Stimulated activated effector memory CD8-positive, alpha-beta T cell treated with anti-CD3 and anti-CD28 coated beads, Interleukin-12 subunit alpha, Interleukin-12 subunit beta, amount 100 ng/mL, for 72 hours (primary cell): ENCODE measurements around the gene MICALL2.

ENCODE experiments used
- ATAC-seq: fragments of 150-1000 bp; cut with Tn5 transposase; 2 replicates; pipeline ENCODE4 v1.10.0; 2021
- DNase-seq, 2 donors: peaks; one replicate each; pipeline ENCODE4 v3.0.0; 2021 to 2022; ENCODE audit warnings: low spot score in 2 of 2
- H3K27ac Mint-ChIP-seq: one replicate; pipeline ENCODE4 v1.8.0; 2022; ENCODE audit warnings: mild to moderate bottlenecking, mixed read lengths
- H3K36me3 Mint-ChIP-seq: one replicate; pipeline ENCODE4 v1.8.0; 2022; ENCODE audit warnings: mild to moderate bottlenecking, mixed read lengths
- H3K4me1 Mint-ChIP-seq: one replicate; pipeline ENCODE4 v1.8.0; 2022; ENCODE audit warnings: mixed read lengths
- H3K4me3 Mint-ChIP-seq: one replicate; pipeline ENCODE4 v1.8.0; 2022; ENCODE audit warnings: mild to moderate bottlenecking, mixed read lengths
- H3K9me3 Mint-ChIP-seq: one replicate; pipeline ENCODE4 v1.8.0; 2022; ENCODE audit warnings: mixed read lengths

MICALL2 gene

DNA sequence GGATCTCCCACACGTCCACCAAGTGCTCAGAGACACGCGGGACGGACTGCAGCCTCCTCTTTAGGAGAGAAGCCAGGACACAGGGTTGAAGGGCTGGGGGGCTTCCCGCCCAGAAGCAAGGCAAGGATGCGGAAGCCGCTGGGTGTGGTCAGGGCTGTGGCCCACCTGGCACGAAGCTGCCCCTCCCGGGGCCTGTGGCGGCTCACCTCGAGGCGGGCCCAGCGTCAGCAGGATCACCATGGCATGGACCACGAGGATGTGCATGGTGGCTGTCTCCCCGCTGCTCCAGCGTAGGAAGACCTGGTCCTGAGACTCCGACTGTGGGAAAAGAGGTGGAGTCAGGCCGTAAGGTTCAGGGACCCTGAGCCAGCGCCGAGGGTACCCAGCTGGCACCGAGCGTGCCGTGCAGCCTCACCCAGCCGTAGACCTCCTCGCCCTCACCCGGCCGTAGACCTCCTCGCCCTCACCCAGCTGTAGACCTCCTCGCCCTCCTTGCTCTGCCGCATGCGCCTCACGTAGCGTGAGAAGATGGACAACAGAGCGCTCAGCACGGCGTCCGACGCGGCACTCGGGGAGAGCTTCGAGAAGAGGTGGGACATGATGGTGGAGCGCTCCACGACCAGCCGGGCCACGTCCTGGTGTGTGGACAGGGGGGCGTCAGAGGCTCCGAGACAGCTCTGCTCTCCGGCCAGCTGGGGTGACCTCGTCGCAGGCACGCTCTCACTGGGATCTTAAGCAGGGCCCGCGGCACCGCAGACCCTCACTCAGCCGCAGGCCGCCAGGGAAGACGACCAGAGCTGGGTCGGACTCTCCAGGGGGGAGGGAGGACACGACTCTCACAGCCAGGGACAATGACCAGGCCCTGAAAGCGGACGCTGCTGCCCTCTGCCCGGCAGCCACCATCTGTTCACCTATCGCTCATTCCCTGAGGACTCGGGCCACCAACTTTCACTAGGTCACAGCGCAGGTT lies 24.6 kb upstream of the MICALL2 start:
- Mint-ChIP-seq H3K36me3 (peaks cover 37% of the 10 kb centered on the region), H3K4me3 (no peak overlapping the region), H3K4me1 (no peaks in the 10 kb centered on the region), H3K27ac (no peak overlapping the region), H3K9me3 (no peaks in the 10 kb centered on the region)
- DNase-seq (no peak), ATAC-seq (no peak)

DNA sequence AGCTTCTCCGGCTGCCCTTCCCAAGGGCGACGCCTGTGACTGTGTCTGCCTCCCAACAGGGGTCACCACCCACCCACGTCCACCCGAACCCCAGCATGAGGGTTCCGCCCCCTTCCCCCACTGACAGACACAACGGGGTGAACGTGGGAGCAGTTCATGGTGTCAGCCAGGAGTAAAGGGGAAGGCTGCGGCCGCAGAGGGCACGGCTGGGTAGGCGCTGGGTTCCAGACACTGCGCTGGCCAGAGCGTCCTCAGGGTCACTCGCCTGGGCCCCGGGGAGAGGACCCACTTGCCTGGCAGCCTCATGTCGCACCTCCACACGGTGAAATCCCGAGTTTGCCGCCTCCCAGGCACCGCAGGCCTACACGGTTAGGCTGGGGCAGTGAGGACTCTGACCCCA lies 23.8 kb upstream of the MICALL2 start:
- H3K36me3 Mint-ChIP-seq, result peaks cover 29% of the 10 kb centered on the region
- no peak for ATAC-seq
- no peak overlapping the region for H3K27ac Mint-ChIP-seq
- H3K9me3 Mint-ChIP-seq, result no peaks in the 10 kb centered on the region
- no peak for DNase-seq
- H3K4me3 Mint-ChIP-seq, result no peak overlapping the region
- no peaks in the 10 kb centered on the region for H3K4me1 Mint-ChIP-seq

DNA sequence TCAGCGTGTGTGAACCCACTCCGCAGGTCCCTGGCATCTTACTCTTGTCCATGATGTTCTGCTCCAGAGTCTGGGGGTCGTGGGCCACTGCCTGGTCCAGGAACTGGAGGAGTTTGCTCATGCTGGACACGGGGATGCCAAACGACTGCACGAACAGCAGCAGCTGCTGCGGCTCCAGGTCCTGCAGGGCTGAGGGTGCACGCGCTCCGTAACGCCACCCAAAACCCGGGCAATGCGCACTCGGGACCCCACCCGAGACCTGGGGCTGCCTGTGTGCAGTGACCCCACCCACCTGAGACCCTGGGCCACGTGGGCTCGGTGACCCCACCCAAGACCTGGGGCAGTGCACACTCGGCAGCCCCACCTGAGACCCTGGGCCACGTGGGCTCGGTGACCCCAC lies 22.0 kb upstream of the MICALL2 start:
- no peak overlapping the region for H3K4me3 Mint-ChIP-seq
- no peak for DNase-seq
- peaks cover 25% of the 10 kb centered on the region for H3K36me3 Mint-ChIP-seq
- H3K4me1 Mint-ChIP-seq, result no peaks in the 10 kb centered on the region
- no peak for ATAC-seq
- H3K9me3 Mint-ChIP-seq, result no peaks in the 10 kb centered on the region
- no peak overlapping the region for H3K27ac Mint-ChIP-seq

DNA sequence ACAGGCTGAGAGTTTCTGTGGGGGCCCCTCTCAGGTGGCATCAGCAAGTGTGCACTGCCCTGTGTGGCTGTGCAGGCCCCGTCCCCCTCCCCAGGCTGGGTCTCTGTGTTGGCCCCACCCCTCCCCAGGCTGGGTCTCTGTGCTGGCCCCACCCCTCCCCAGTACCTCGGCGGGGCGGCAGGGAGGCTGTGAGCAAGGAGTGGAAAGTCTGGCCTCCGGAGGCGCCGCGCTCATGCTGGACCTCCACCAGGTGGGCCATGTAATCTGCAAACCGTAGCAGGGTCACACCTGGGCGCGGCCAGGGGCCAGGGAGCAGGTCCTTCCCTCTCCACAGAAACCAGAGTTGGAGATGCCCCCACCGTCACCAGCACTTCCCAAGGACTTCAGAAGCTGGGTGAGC lies 21.4 kb upstream of the MICALL2 start:
- ATAC-seq (no peak), DNase-seq (no peak)
- Mint-ChIP-seq H3K4me3 (no peak overlapping the region), H3K4me1 (no peaks in the 10 kb centered on the region), H3K27ac (no peak overlapping the region), H3K36me3 (peaks cover 19% of the 10 kb centered on the region), H3K9me3 (no peaks in the 10 kb centered on the region)

DNA sequence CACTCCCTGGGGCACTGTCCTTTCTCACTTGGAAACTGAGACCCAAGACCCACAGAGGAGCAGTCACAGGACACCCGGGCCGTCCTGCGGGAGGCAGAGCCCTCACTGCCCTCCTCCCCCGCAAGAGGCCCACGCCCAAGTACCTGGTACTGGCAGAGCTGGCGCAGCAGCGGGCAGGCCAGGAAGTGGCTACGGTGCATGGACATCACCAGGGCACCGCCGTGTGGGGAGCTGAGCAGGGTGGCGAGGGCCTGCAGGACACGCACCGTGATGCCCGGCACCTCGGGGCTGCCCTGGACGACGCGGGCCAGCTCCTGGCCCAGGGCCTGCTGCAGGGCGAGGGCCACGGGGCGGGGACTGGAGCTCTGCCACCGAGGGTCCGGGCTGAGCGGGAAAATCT lies 20.0 kb upstream of the MICALL2 start:
- no peak overlapping the region for H3K27ac Mint-ChIP-seq
- no peak for DNase-seq
- no peak for ATAC-seq
- no peaks in the 10 kb centered on the region for H3K9me3 Mint-ChIP-seq
- peaks cover 16% of the 10 kb centered on the region for H3K36me3 Mint-ChIP-seq
- H3K4me3 Mint-ChIP-seq, result no peak overlapping the region
- no peaks in the 10 kb centered on the region for H3K4me1 Mint-ChIP-seq

DNA sequence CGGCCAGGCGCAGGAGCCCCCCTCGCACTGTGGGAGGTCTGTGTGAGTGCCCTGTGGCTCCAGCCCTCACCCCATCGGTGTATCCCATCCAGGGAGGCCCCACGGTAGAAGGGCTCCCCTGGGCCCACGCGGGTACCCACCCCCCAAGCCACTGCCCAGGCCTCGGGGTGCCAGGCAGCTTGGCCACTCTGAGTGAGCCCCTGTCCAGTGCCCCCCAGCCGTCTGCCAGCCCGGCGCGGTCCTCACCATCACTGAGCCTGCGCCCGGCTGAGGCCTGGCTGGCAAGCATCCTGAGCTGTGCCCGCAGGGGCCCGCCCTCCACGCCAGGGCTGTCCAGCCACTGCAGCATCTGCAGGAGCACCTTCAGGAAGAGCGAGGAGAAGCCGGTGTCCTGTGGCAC lies 19.2 kb upstream of the MICALL2 start:
- DNase-seq (no peak), ATAC-seq (no peak)
- H3K36me3 Mint-ChIP-seq, result peaks cover 8% of the 10 kb centered on the region
- no peaks in the 10 kb centered on the region for H3K9me3 Mint-ChIP-seq
- no peak overlapping the region for H3K27ac Mint-ChIP-seq
- H3K4me1 Mint-ChIP-seq, result no peaks in the 10 kb centered on the region
- no peak overlapping the region for H3K4me3 Mint-ChIP-seq

DNA sequence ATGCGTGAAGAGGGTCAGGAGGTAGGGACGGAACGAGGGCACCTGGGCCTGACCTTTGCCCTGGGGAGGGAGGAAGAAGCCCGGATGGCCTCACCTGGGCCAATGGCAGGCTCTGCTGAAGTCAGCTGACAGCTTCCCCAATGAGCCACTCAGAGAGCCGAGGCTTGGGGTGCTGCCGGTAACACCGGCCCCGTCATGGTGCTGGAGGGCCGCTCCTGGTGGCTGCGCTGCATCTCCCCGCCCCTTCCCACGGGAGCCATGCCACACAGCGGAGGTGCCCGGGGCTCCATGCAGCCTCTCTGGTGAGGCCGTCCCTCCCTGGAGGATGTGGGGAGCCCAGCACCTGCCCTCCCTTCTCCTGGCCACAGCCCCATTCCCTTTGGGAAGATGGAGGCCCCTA lies 17.6 kb upstream of the MICALL2 start:
- no peak overlapping the region for H3K27ac Mint-ChIP-seq
- peaks cover 14% of the 10 kb centered on the region for H3K36me3 Mint-ChIP-seq
- H3K4me3 Mint-ChIP-seq, result no peak overlapping the region
- no peaks in the 10 kb centered on the region for H3K4me1 Mint-ChIP-seq
- ATAC-seq (no peak), DNase-seq (no peak)
- no peaks in the 10 kb centered on the region for H3K9me3 Mint-ChIP-seq

DNA sequence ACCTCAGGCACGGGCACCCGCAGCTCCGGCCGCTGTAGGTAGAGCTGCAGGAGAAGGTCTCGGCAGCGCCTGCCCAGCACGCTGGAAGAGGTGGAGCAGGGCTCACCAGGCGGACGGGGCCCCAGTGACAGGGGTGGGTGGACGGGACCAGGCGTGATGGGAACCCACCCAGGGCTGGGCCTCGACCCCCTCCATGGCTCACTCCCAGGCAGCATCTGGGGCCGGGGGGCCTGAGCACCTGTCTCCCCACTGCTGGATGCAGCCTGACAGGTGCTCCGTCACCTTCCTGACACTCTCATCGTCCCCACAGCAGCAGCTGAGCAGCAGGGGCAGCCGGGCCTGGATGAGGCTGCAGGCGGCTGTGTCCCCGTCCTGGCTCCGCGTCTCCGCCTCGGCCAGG lies 16.7 kb upstream of the MICALL2 start:
- no peak overlapping the region for H3K27ac Mint-ChIP-seq
- H3K9me3 Mint-ChIP-seq, result no peaks in the 10 kb centered on the region
- H3K4me3 Mint-ChIP-seq, result no peak overlapping the region
- H3K4me1 Mint-ChIP-seq, result no peaks in the 10 kb centered on the region
- DNase-seq (no peak), ATAC-seq (no peak)
- peaks cover 14% of the 10 kb centered on the region for H3K36me3 Mint-ChIP-seq

DNA sequence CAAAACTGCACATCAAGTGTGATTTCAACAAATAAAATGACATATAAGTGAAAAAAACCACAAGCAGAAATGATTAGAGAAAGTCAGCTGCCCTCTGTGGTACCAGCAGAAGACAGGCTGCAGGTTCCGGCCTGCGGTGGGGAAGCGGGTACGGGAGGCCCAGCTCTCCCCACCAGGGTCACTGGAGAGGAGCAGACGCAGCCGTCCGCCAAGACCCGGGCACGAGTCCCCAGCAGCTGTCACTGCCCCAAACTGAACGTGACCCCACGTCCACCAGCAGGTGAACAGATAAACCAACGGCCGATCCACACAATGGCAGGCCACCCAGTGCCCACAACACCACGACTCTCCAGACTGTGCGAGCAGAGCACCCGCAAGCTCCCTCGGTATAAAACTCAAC lies 16.1 kb upstream of the MICALL2 start:
- ATAC-seq (no peak), DNase-seq (no peak)
- no peaks in the 10 kb centered on the region for H3K4me1 Mint-ChIP-seq
- no peaks in the 10 kb centered on the region for H3K9me3 Mint-ChIP-seq
- peaks cover 14% of the 10 kb centered on the region for H3K36me3 Mint-ChIP-seq
- no peak overlapping the region for H3K4me3 Mint-ChIP-seq
- no peak overlapping the region for H3K27ac Mint-ChIP-seq

DNA sequence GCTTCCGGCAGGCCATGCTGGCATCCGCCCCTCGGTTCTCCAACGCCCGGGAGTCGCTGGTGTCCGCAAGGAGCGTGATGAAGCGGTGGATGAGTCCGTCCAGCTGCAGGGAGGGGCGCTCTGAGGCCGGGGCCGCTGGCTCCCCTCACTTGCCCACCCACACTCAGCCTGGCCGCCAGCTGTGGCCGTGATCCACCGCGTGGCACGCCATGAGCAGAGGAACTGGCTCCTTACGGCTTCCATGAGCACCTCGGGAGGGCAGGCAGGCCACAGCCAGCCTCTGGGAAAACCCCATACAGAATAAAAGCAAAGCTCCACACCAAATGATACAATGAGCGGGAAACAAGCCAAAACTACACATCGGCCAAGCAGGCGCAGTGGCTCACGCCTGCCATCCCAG lies 15.5 kb upstream of the MICALL2 start:
- Mint-ChIP-seq H3K4me1 (no peaks in the 10 kb centered on the region), H3K27ac (peak overlapping the region; percentile 65), H3K9me3 (no peaks in the 10 kb centered on the region), H3K36me3 (peaks cover 20% of the 10 kb centered on the region), H3K4me3 (no peak overlapping the region)
- DNase-seq, result no peak
- ATAC-seq, result no peak

DNA sequence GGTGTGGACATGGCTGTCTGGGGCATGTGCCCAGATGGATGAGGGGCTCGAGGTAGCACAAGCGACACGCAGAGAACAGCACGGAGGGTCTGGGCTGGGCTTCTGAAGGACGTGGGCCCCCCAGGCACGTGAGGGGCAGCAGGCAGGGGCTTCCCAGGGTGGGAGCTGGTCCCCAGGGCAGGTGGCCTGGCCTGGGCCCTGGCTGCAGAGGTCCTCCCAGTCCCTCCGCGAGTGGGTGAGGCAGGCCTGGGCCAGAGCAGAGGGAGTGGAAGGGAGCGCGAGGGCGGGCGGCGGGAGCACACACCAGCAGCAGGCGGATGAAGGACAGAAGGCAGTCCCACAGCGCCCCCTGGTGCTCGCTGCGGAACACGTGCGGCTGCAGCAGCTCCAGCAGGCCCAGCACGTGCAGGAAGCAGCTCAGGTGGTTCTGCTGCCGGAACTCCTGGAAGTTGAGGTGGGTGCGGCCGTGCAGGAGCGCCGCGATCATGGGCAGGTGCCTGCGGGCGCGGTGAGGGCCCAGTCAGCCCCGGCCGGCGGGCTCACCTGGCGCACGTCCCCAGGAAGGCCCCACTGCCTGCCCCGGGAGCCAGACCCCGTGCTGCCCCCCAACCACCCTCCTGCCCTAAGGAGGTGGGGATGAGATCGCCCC lies 14.7 kb upstream of the MICALL2 start:
- Mint-ChIP-seq H3K36me3 (peaks cover 20% of the 10 kb centered on the region), H3K4me3 (no peak overlapping the region), H3K9me3 (no peaks in the 10 kb centered on the region), H3K27ac (no peak overlapping the region), H3K4me1 (no peaks in the 10 kb centered on the region)
- DNase-seq (peak; percentile 76 to 87), ATAC-seq (peak; percentile 69)

DNA sequence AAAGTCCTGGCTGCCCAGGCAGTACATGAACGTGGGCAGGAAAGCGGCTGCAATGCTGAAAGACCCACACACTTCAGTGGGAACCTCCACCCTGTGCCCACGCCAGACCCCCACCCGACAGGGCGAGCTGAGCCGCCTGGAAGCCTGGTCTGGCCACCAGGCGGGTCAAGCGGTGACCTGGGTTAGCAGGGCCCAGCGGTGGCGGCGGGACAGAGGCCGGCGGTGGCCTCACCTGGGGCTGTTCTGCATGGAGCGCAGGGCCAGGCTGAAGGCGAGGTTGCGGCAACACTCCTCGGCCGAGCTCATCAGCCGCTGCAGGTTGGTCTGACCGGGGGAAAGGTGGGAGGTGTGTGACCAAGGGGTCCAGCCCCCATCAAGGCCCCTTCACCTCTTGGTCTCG lies 11.6 kb upstream of the MICALL2 start:
- Mint-ChIP-seq H3K4me3 (no peak overlapping the region), H3K9me3 (no peaks in the 10 kb centered on the region), H3K4me1 (peaks cover 6% of the 10 kb centered on the region), H3K36me3 (peaks cover 20% of the 10 kb centered on the region), H3K27ac (no peak overlapping the region)
- DNase-seq (no peak), ATAC-seq (no peak)

DNA sequence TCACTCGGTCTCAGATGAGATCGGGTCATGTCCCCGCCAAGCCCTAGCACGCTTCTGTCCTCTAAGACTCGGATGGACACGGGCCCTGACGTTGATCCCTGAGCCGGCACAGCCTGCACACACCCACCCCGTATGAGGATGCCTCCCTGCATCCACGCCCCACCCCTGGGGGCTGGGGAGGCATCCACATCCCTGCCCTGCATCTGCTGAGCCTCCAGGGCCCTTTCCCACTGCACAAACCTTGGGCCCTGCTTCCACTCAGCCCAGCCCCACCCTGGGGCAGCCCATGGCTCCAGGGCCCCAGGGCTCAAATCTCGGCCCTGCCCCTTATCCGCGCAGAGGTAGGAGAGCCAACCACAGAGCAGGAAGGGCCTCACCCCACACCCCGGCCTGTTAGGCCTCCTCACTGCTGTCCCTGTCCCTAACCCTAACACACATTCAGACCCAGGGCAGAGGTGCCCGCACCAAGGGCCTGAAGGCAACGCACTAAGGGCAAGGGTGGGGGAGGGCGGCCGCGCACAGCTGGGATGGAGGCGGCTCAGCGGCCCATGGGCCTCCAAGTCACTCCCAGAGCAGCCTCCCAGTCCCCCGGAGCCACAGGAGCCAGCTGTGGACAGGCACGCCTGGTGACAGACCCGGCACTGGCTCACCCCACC lies 9.5 kb upstream of the MICALL2 start:
- DNase-seq (no peak), ATAC-seq (no peak)
- Mint-ChIP-seq H3K36me3 (peaks cover 13% of the 10 kb centered on the region), H3K4me1 (peaks cover 6% of the 10 kb centered on the region), H3K27ac (no peak overlapping the region), H3K4me3 (no peak overlapping the region), H3K9me3 (no peaks in the 10 kb centered on the region)

DNA sequence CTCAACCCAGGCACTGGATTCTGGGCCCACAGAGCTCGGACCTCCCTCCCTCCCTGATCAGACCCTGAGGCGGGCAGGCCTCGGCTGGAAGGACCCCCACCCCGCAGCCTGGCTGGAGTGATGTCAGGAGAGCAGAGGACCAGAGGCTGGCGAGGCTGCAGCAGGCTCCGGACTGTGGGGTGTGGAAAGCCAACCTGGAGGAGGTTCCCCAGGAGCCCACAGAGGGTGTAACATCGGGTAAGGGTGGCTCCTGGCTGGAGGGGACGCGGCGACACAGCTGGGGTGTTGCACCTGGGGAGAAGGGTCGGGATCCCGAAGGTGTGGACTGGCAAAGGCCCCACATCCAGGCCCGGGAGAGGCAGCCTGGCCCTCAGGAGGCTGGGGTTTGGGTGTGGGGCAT lies 8.9 kb upstream of the MICALL2 start:
- Mint-ChIP-seq H3K4me1 (peaks cover 6% of the 10 kb centered on the region), H3K27ac (no peak overlapping the region), H3K4me3 (no peak overlapping the region), H3K9me3 (no peaks in the 10 kb centered on the region), H3K36me3 (peaks cover 13% of the 10 kb centered on the region)
- DNase-seq (no peak), ATAC-seq (no peak)

DNA sequence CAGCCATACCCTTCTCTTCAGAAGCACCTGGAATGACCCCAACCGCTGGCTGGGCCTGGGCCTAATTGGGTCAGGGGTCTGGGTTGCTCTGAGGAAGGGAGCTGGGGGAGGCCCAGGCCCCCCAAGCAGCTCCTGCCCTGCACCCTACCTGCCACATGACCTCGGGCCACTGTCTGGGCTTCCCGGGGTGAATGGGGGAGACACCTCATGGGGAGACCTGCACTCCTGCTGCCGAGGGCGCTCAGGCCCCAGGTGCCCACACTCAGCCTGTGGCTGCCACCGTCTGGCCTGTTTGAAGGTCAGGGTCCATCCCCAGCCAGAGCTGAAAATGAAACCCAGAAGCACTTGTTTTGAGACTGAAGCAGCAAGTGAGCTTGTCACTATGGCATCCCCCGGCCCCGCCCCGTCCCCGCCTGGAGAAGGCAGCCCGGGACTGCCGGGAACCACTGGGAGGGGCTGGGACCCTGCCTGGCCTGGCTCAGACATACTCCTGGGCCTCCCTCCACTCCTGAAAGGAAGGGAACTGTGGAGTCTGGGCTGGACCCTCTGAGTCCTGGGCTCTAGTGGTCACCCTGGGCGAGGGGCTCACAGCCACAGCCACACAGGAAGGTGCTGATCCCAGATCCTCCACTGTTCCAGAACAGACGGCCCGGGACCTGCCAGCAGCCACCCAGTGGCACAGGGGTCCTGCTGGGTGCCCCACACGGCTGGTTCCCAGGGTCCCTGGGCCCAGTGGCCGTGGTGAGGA lies 7.4 kb upstream of the MICALL2 start:
- Mint-ChIP-seq H3K27ac (peak overlapping the region; percentile 26), H3K4me1 (peaks cover 18% of the 10 kb centered on the region), H3K4me3 (no peak overlapping the region), H3K36me3 (peaks cover 7% of the 10 kb centered on the region), H3K9me3 (no peaks in the 10 kb centered on the region)
- ATAC-seq (no peak), DNase-seq (no peak)
